Stimulated activated CD4-positive, alpha-beta T cell treated with anti-CD3 and anti-CD28 coated beads, Interleukin-1b, Interleukin-23, amount 100 ng/mL, for 4 hours (primary cell): ENCODE data around the gene KCNJ10.

ENCODE experiments used
- DNase-seq, 2 donors: peaks; one replicate each; pipeline ENCODE4 v3.0.0-alpha.2; 2020; ENCODE audit warnings: low read depth in 2 of 2

The KCNJ10 gene

GRCh38 chr1:160024195-160024905 is 45.6 kb downstream of the KCNJ10 start:
- no peak for DNase-seq

GRCh38 chr1:160022330-160023310 is 47.3 kb downstream of the KCNJ10 start:
- DNase-seq: no peak

- DNase-seq: no peak
Observed at GRCh38 chr1:160021376-160022074, 48.4 kb downstream of the KCNJ10 start.

GRCh38 chr1:160020196-160020595 is 49.8 kb downstream of the KCNJ10 start:
- DNase-seq: no peak

GRCh38 chr1:160018900-160019299 is 51.1 kb downstream of the KCNJ10 start:
- DNase-seq: no peak

- no peak for DNase-seq
Observed at GRCh38 chr1:160018347-160018746, 51.6 kb downstream of the KCNJ10 start.

- DNase-seq: no peak
Observed at GRCh38 chr1:160017592-160017991, 52.4 kb downstream of the KCNJ10 start.

GRCh38 chr1:160011781-160012180 is 58.2 kb downstream of the KCNJ10 start:
- DNase-seq: no peak

GRCh38 chr1:160009801-160010200 is 60.2 kb downstream of the KCNJ10 start:
- DNase-seq: no peak

- no peak for DNase-seq
Observed at GRCh38 chr1:160009081-160009480, 60.9 kb downstream of the KCNJ10 start.

GRCh38 chr1:160007577-160008200 is 62.3 kb downstream of the KCNJ10 start:
- DNase-seq: no peak

GRCh38 chr1:160006312-160006940 is 63.5 kb downstream of the KCNJ10 start:
- DNase-seq: peak; percentile 59 to 61

GRCh38 chr1:160005070-160005469 is 64.9 kb downstream of the KCNJ10 start:
- no peak for DNase-seq

GRCh38 chr1:160004425-160004824 is 65.5 kb downstream of the KCNJ10 start:
- no peak for DNase-seq

GRCh38 chr1:160004001-160004400 is 66.0 kb downstream of the KCNJ10 start:
- no peak for DNase-seq

GRCh38 chr1:160001440-160001839 is 68.5 kb downstream of the KCNJ10 start:
- no peak for DNase-seq

GRCh38 chr1:159999204-159999603 is 70.8 kb downstream of the KCNJ10 start:
- no peak for DNase-seq

- DNase-seq: no peak
Observed at GRCh38 chr1:159996653-159997052, 73.3 kb downstream of the KCNJ10 start.

GRCh38 chr1:159994896-159995295 is 75.1 kb downstream of the KCNJ10 start:
- DNase-seq: no peak

GRCh38 chr1:159993911-159994310 is 76.0 kb downstream of the KCNJ10 start:
- no peak for DNase-seq

GRCh38 chr1:159992161-159992560 is 77.8 kb downstream of the KCNJ10 start:
- DNase-seq: no peak
